NCI-H748 (cell line): ENCODE results near the gene C17orf107.

Experiments used
- DNase-seq: peaks from one replicate; lab custom pipeline; 2025; ENCODE audit not compliant: unreplicated experiment; lab: John Stamatoyannopoulos, UW

The C17orf107 gene

DNA sequence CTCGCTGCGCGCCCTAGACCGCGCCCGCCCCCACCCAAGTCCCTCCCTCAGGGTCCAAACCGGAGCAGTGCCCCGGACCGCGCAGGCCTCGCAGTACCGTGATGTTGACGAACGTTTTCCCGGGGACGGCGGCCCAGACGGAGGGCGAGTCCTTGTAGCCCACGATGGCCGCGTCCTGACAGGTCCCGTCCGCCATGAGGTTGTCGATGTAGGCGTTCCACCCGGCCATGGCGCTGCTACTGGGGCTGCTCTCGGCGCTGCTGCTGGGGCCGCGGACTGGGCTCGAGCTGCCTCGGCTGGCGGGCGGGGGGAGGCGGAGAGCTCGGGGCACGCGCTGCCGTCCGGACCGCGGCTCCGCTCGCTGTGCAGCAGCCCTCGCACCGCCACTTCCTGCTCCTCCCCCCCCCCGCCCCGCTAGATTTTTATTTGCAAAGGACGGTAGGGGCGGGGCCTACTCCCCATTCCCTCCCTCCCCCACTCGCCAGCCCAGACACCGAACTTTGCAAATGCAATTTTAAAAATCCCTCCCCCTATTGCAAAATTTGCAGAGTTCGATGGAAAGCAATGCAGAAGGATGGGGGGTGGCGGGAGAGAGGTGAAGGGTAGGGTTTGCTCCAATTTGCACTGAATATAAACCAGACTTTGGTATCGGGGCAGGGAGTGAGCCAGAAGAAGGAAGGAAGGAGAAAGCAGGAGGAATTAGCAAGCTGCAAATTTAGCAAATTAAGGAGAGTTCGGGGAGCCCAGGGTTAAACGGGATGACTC, 49.0 kb downstream of the C17orf107 start, which contains the start of gene PFN1:
Gene PFN1, minus strand, starts transcription at position 365 of the 765 bp plus-strand sequence. Its CDS starts 136 bp downstream, at position 229.
- DNase-seq: peak; percentile 91

- peak; percentile 94 for DNase-seq
These were observed 49.6 kb downstream of the C17orf107 start for GRCh38 chr17:4948931-4949320.

GRCh38 chr17:4949321-4950074, 50.2 kb downstream of the C17orf107 start:
- DNase-seq: peak; percentile 88

DNA sequence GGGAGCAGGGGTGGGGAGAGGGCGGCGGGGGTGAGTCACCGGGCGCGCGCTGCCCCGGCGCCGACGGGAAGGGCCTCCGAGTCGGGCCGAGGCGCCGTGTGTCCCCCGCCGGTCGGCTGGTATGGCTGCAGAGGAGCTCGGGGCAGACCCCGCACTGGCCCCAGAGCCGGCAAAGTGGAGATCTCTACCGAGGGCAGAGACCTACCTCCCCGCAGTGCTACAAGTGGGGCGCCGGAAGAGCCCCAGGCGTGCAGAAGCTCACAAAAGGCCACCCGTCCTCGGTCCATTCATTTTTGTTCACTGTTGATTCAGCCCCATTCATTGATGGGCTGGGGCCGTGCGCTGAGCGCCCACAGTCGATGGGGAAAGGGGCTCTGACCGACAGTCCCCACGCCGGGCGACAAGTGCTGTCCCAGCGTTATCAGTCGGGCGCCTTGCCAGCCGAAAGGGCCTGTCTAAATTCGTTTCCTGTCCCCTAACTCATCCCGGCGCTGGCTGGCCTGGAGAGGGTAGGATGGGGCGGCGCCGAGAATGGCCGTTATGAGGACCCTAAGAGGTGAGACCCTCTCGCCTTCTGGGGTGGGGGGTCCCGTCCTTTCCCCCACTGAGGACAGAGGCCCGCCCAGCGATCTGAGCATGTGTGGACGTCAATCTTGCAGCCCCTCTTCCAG, 50.9 kb downstream of the C17orf107 start:
- DNase-seq: no peak

DNA sequence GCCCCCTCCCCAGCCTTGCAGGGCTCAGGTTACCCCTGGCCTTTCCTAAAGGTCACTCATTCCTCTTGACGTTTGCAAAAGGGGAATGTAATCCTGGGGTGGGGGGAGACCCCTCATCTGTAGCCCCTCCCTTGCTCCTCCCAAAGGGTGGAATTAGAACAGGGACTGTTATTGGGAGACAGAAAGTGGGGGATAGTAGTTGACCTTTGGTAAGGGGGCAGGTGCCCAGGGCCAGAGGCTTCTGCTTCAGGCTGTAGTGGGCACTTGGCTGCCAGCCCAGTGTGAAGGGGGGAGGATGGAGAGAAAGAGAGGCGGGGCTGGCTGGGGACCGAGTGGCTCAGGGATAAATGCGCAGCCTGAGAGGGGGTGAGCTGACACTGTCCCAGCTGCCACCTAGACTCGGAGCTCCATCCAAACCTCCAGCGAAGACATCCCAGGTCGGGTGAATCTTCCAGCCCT, 51.4 kb downstream of the C17orf107 start, which contains the start of gene ENO3:
Gene ENO3, plus strand, starts transcription at position 374 of the 459 bp plus-strand sequence. CDS start 711 bp downstream, outside the sequence.
- peak; percentile 57 for DNase-seq

- no peak for DNase-seq
These were observed 52.1 kb downstream of the C17orf107 start for GRCh38 chr17:4951486-4951885.
